GM12878 (cell line): ENCODE results near the gene TAS2R5. TPM values are rescaled to one million over a fixed set of nuclear protein-coding genes. Genes with fewer than 3 reads are reported as not detected.

Experiments
- ATAC-seq: fragments of 200-7000 bp; cut with Tn5 transposase; 3 replicates; pipeline ENCODE4 v1.9.1; 2020; ENCODE audit warnings: mild to moderate bottlenecking, moderate library complexity
- BruUV-seq: library from RNA; stranded (reverse); fragments of 400-500 nt; replicated peaks from 2 replicates; lab custom pipeline; 2021; lab: Mats Ljungman, UMichigan
- CTCF ChIA-PET: fragments of 300-600 bp; sonication (Branson Sonifier 250); formaldehyde crosslinking; extraction: SDS; loops from one replicate; lab custom pipeline; 2021; ENCODE audit warnings: inconsistent platforms; lab: Yijun Ruan, JAX
- POLR2A ChIA-PET: fragments of 350-600 bp; formaldehyde crosslinking; extraction: SDS; loops from one replicate; lab custom pipeline; 2021; ENCODE audit warnings: inconsistent platforms; lab: Charles Lee
- RAD21 ChIA-PET: fragments of 300-600 bp; sonication (Branson Sonifier 250); formaldehyde crosslinking; loops from one replicate; lab custom pipeline; 2023; ENCODE audit warnings: antibody characterized with exemption; ENCODE audit not compliant: unreplicated experiment; lab: Charles Lee
- SMC1A ChIA-PET: fragments of 300-600 bp; sonication (Branson Sonifier 250); formaldehyde crosslinking; loops from one replicate; lab custom pipeline; 2023; ENCODE audit not compliant: unreplicated experiment, uncharacterized antibody; lab: Charles Lee
- DNase-seq: peaks from one replicate; pipeline ENCODE4 v3.0.0-alpha.2; 2011; ENCODE audit warnings: low read depth, low spot score
- FAIRE-seq: peaks from 3 replicates; lab custom pipeline; 2011; peaks lifted over from hg19 to GRCh38; lab: Jason Lieb, UNC
- H2AFZ ChIP-seq: 2 replicates; pipeline ENCODE4 v1.6.0; 2011; ENCODE audit warnings: low read depth, low read length, control low read depth; ENCODE audit not compliant: control insufficient read depth
- H3K27ac ChIP-seq: 2 replicates; pipeline ENCODE4 v1.5.1; 2011; ENCODE audit warnings: control low read depth; ENCODE audit not compliant: control insufficient read depth, insufficient read depth
- H3K27me3 ChIP-seq, 2 experiments: replicated peaks in 1 of 2; 2 replicates each; pipeline versions ENCODE4 v1.6.0 to v1.6.1; 2011; ENCODE audit warnings: low read length in 1 of 2; ENCODE audit not compliant: control insufficient read depth in 2 of 2, insufficient read depth in 2 of 2
- H3K36me3 ChIP-seq, 2 experiments: 2 replicates each; pipeline ENCODE4 v1.5.1; 2011; ENCODE audit warnings: low read length in 1 of 2; ENCODE audit not compliant: control insufficient read depth in 2 of 2, insufficient read depth in 2 of 2
- H3K4me1 ChIP-seq: 2 replicates; pipeline ENCODE4 v1.6.1; 2011; ENCODE audit warnings: mild to moderate bottlenecking, low read length, moderate library complexity, mixed read lengths; ENCODE audit not compliant: control insufficient read depth, insufficient read depth
- H3K4me2 ChIP-seq: 2 replicates; pipeline ENCODE4 v1.6.0; 2011; ENCODE audit warnings: control low read depth; ENCODE audit not compliant: control insufficient read depth, insufficient read depth
- H3K4me3 ChIP-seq: fragments of 200-600 bp; sonication (generic); 2 replicates; pipeline ENCODE4 v1.5.1; 2016
- H3K79me2 ChIP-seq: 2 replicates; pipeline ENCODE4 v1.6.0; 2011; ENCODE audit warnings: low read length; ENCODE audit not compliant: control insufficient read depth, insufficient read depth
- H3K9ac ChIP-seq: 2 replicates; pipeline ENCODE4 v1.8.0; 2011; ENCODE audit warnings: low read length, control low read depth, mixed read lengths; ENCODE audit not compliant: control insufficient read depth, insufficient read depth
- H3K9me3 ChIP-seq: replicated peaks from 3 replicates; pipeline ENCODE4 v1.5.1; 2011; ENCODE audit warnings: mild to moderate bottlenecking, low read length; ENCODE audit not compliant: control insufficient read depth, insufficient read depth
- H4K20me1 ChIP-seq: 2 replicates; pipeline ENCODE4 v1.6.0; 2011; ENCODE audit not compliant: control insufficient read depth, insufficient read depth
- BCL3 ChIP-seq: IDR thresholded peaks from 2 replicates; pipeline ENCODE4 v1.6.1; 2011; ENCODE audit warnings: borderline replicate concordance, low read depth, mild to moderate bottlenecking, moderate library complexity, low read length; ENCODE audit not compliant: insufficient read depth, poor library complexity, severe bottlenecking
- BHLHE40 ChIP-seq, 2 experiments: fragments of 450-650 bp in 1 of 2; IDR thresholded peaks; 2 replicates each; pipeline ENCODE4 v1.6.1; 2011 to 2017; ENCODE audit warnings: low read depth in 2 of 2, borderline replicate concordance in 1 of 2, improper control_type of control experiment in 1 of 2, low read length in 1 of 2, mild to moderate bottlenecking in 1 of 2
- CBFB ChIP-seq: IDR thresholded peaks from 2 replicates; pipeline ENCODE4 v1.6.1; 2016; ENCODE audit warnings: antibody characterized with exemption, low read depth
- HDAC2 ChIP-seq: fragments of 200-600 bp; sonication (generic); IDR thresholded peaks from 2 replicates; pipeline ENCODE4 v1.6.1; 2017
- HSF1 ChIP-seq: fragments of 150-350 bp; IDR thresholded peaks from 2 replicates; pipeline ENCODE4 v1.6.1; 2014; ENCODE audit warnings: mild to moderate bottlenecking, low read depth, low read length
- IRF4 ChIP-seq: IDR thresholded peaks from 2 replicates; pipeline ENCODE4 v1.6.1; 2011; ENCODE audit warnings: low read depth, low read length
- KDM1A ChIP-seq: fragments of 200-600 bp; sonication (generic); IDR thresholded peaks from 2 replicates; pipeline ENCODE4 v1.6.1; 2016; ENCODE audit warnings: borderline replicate concordance
- NBN ChIP-seq: fragments of 450-650 bp; IDR thresholded peaks from 2 replicates; pipeline ENCODE4 v1.6.1; 2016
- NR2F1 ChIP-seq: fragments of 450-650 bp; conservative IDR thresholded peaks from 2 replicates; pipeline ENCODE4 v1.6.1; 2017; ENCODE audit warnings: mild to moderate bottlenecking
- POLR2AphosphoS2 ChIP-seq: IDR thresholded peaks from 2 replicates; pipeline ENCODE4 v1.6.1; 2011; ENCODE audit warnings: low read depth, mild to moderate bottlenecking, low read length, improper control_type of control experiment, moderate library complexity
- SMAD5 ChIP-seq: IDR thresholded peaks from 2 replicates; pipeline ENCODE4 v1.6.1; 2016; ENCODE audit warnings: antibody characterized with exemption, low read depth
- SPI1 ChIP-seq: IDR thresholded peaks from 2 replicates; pipeline ENCODE4 v1.6.1; 2011; ENCODE audit warnings: low read depth, mild to moderate bottlenecking, low read length, moderate library complexity, borderline replicate concordance; ENCODE audit not compliant: insufficient read depth
- SUPT20H ChIP-seq: IDR thresholded peaks from 2 replicates; pipeline ENCODE4 v1.6.1; 2011; ENCODE audit warnings: low read depth, mild to moderate bottlenecking, low read length, moderate library complexity, borderline replicate concordance; ENCODE audit not compliant: control insufficient read depth
- TCF12 ChIP-seq: IDR thresholded peaks from 2 replicates; pipeline ENCODE4 v1.6.1; 2011; ENCODE audit warnings: low read depth, mild to moderate bottlenecking, low read length
- YY1 ChIP-seq: IDR thresholded peaks from 2 replicates; pipeline ENCODE4 v1.6.1; 2011; ENCODE audit warnings: low read depth, mild to moderate bottlenecking, low read length
- ZBED1 ChIP-seq: IDR thresholded peaks from 2 replicates; pipeline ENCODE4 v1.6.1; 2016; ENCODE audit warnings: borderline replicate concordance
- WGBS: methylation state at CpG from one replicate; pipeline ENCODE4 v1.1.6; 2016; ENCODE audit warnings: low lambda C conversion rate; ENCODE audit not compliant: insufficient replicate concordance, insufficient coverage; ENCODE audit errors: missing lambda C conversion rate; 5-methylcytosine and 5-hydroxymethylcytosine counted together
- in situ Hi-C: fragments of 300-500 bp; cut with MboI; formaldehyde crosslinking; loops from 9 replicates; pipeline ENCODE4 v1.14.3; 2018; ENCODE audit warnings: mixed read lengths
- intact Hi-C: fragments of 100-400 bp; cut with micrococcal nuclease; formaldehyde crosslinking; loops from one replicate; pipeline ENCODE4 v1.14.2; 2022; ENCODE audit not compliant: unreplicated experiment
- polyA plus RNA-seq, 11 experiments: library from polyadenylated mRNA; depleted of rRNA in 4 of 11; unstranded in 6 of 11; stranded (reverse) in 5 of 11; fragments of >200 nt; fragmentation: Nextera tagmentation in 4 of 11; fragmentation: Illumina TruSeq in 1 of 11; extraction: Ambion mirVana in 4 of 11; extraction: Trizol in 1 of 11; gene quantifications; 1 replicate in 1 of 11; 2 replicates in 10 of 11; pipeline versions ENCODE4 v1.2.1 to v1.2.3, GENCODE V29; 2011 to 2016; ENCODE audit warnings: inconsistent platforms in 2 of 11, missing spikeins in 2 of 11, low read depth in 1 of 11
- total RNA-seq, 4 experiments: library from RNA; depleted of rRNA in 3 of 4; stranded (reverse); fragments of >200 nt in 3 of 4; fragmentation: Illumina TruSeq in 1 of 4; extraction: Trizol in 1 of 4; gene quantifications; 2 replicates each; pipeline versions ENCODE4 v1.2.1 to v1.2.3, GENCODE V29; 2013 to 2021
- TF ChIP-seq, protein P1 (sequence below): IDR thresholded peaks from 2 replicates; pipeline ENCODE4 v1.6.1; 2011; ENCODE audit warnings: mild to moderate bottlenecking, low read depth, low read length, moderate library complexity; ENCODE audit not compliant: insufficient replicate concordance

TAS2R5 gene
- total and polyA plus RNA-seq, 10 of the 15 experiments (the other 5 are each of a cell fraction or from before 2014, with no cell fraction given): 0.07 to 2.1 (median 0.44) TPM; not detected in 3

GRCh38 chr7:141839256-141839655 is 49.2 kb downstream of the TAS2R5 start:
- ChIA-PET POLR2A (no interaction called here), RAD21 (no interaction called here), CTCF (no interaction called here), SMC1A (no interaction called here)
- Histone ChIP-seq H3K27me3 (no peaks in the 10 kb centered on the region), H3K4me1 (no peaks in the 10 kb centered on the region), H3K4me3 (no peak overlapping the region), H3K4me2 (no peak overlapping the region), H3K9me3 (no peaks in the 10 kb centered on the region), H3K36me3 (no peaks in the 10 kb centered on the region), H3K27ac (no peak overlapping the region), H2AFZ (no peak overlapping the region), H4K20me1 (no peaks in the 10 kb centered on the region), H3K9ac (no peak overlapping the region), H3K79me2 (no peaks in the 10 kb centered on the region)
- intact Hi-C loops: no loop called here
- in situ Hi-C loops: no loop called here
- FAIRE-seq (no peak), ATAC-seq (no peak), DNase-seq (no peak)
- WGBS: 5% methylated on average over 4 of the region's 4 CpGs
- BruUV-seq: no TSS peak
- TF ChIP-seq SUPT20H (no peak), KDM1A (no peak), SPI1 (no peak), SMAD5 (no peak), IRF4 (no peak), BHLHE40 (IDR thresholded peaks at IDR 0.05; ENCODE audit: borderline replicate concordance in 1 of 2, low read depth in 2 of 2, low read length in 1 of 2) (no peak), HDAC2 (no peak), POLR2AphosphoS2 (no peak), CBFB (no peak), NBN (no peak), BCL3 (no peak), NR2F1 (no peak), YY1 (no peak), HSF1 (no peak), ZBED1 (no peak), TCF12 (no peak)
- TF ChIP-seq, protein P1, sequence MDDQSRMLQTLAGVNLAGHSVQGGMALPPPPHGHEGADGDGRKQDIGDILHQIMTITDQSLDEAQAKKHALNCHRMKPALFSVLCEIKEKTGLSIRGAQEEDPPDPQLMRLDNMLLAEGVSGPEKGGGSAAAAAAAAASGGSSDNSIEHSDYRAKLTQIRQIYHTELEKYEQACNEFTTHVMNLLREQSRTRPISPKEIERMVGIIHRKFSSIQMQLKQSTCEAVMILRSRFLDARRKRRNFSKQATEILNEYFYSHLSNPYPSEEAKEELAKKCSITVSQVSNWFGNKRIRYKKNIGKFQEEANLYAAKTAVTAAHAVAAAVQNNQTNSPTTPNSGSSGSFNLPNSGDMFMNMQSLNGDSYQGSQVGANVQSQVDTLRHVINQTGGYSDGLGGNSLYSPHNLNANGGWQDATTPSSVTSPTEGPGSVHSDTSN: no peak
